Measurements from ENCODE around the gene CTNND2.

Gene CTNND2

GRCh38 chr5:11289208-11289607 is 615.0 kb downstream of the CTNND2 start:
- CTCF ChIA-PET, result no interaction called here

GRCh38 chr5:11281842-11282241 is 622.4 kb downstream of the CTNND2 start:
- TF ChIP-seq, protein P1, sequence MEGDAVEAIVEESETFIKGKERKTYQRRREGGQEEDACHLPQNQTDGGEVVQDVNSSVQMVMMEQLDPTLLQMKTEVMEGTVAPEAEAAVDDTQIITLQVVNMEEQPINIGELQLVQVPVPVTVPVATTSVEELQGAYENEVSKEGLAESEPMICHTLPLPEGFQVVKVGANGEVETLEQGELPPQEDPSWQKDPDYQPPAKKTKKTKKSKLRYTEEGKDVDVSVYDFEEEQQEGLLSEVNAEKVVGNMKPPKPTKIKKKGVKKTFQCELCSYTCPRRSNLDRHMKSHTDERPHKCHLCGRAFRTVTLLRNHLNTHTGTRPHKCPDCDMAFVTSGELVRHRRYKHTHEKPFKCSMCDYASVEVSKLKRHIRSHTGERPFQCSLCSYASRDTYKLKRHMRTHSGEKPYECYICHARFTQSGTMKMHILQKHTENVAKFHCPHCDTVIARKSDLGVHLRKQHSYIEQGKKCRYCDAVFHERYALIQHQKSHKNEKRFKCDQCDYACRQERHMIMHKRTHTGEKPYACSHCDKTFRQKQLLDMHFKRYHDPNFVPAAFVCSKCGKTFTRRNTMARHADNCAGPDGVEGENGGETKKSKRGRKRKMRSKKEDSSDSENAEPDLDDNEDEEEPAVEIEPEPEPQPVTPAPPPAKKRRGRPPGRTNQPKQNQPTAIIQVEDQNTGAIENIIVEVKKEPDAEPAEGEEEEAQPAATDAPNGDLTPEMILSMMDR (IDR thresholded peaks at IDR 0.05; ENCODE audit: insufficient read depth, low read length, missing control alignments), result no peak
- ChIA-PET POLR2A (no interaction called here), CTCF (no interaction called here)
- no peak for DNase-seq (ENCODE audit: low read depth, low spot score)
- H3K4me3 ChIP-seq (ENCODE audit: low read depth, low read length), result no peak overlapping the region

More at GRCh38 chr5:11289208-11289607, 615.0 kb downstream of the CTNND2 start:
- no peak overlapping the region for H3K4me3 ChIP-seq (ENCODE audit: low read depth, low read length)
- POLR2A ChIA-PET, result no interaction called here
- TF ChIP-seq, protein P1 (IDR thresholded peaks at IDR 0.05; ENCODE audit: insufficient read depth, low read length, missing control alignments), result no peak
- no peak for DNase-seq (ENCODE audit: low read depth, low spot score)

- TF ChIP-seq, protein P1 (IDR thresholded peaks at IDR 0.05; ENCODE audit: insufficient read depth, low read length, missing control alignments), result no peak
- POLR2A ChIA-PET, result no interaction called here
- DNase-seq (ENCODE audit: low read depth, low spot score), result no peak
- CTCF ChIA-PET, result interaction anchor here (1.0 to 1.1 kb wide), 2 partner anchors 8 to 11 kb away, joined by 3 to 4 read pairs; no protein-coding TSS in a partner anchor
- no peak overlapping the region for H3K4me3 ChIP-seq (ENCODE audit: low read depth, low read length)
These were observed 626.9 kb downstream of the CTNND2 start for GRCh38 chr5:11277323-11277722.

- DNase-seq (ENCODE audit: low read depth, low spot score), result no peak
- TF ChIP-seq, protein P1 (IDR thresholded peaks at IDR 0.05; ENCODE audit: insufficient read depth, low read length, missing control alignments), result no peak
- ChIA-PET CTCF (no interaction called here), POLR2A (no interaction called here)
- no peak overlapping the region for H3K4me3 ChIP-seq (ENCODE audit: low read depth, low read length)
These were observed 630.9 kb downstream of the CTNND2 start for GRCh38 chr5:11273180-11273903.

- POLR2A ChIA-PET, result no interaction called here
- CTCF ChIA-PET, result interaction anchor here (1.6 kb wide), 1 partner anchor 8 kb away, joined by 4 read pairs; no protein-coding TSS in a partner anchor
- TF ChIP-seq, protein P1 (IDR thresholded peaks at IDR 0.05; ENCODE audit: insufficient read depth, low read length, missing control alignments), result no peak
- no peak for DNase-seq (ENCODE audit: low read depth, low spot score)
- no peak overlapping the region for H3K4me3 ChIP-seq (ENCODE audit: low read depth, low read length)
These were observed 634.7 kb downstream of the CTNND2 start for GRCh38 chr5:11269515-11269914.

DNA sequence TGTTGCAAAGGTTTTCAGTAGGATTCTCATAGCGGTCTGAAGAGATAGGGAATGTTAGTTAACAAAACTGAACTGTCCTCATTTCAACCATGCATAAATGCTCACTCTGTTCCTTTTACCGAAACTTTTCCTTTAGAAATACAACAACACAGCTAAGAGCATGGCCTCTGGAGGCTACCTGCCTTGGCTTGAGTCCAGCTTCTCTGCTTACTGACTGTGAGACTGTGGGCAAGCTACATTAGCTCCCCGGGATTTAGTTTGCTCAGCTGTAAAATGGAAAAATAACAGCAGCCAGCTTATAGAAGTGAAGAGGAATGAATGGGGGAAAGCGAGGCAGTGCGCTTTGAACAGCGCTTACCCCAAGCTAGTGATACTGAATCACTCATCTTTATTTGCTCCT is 635.4 kb downstream of the CTNND2 start:
- CTCF ChIA-PET, result interaction anchor here (0.7 to 2.5 kb wide), 3 partner anchors 8 to 351 kb away, joined by 3 to 10 read pairs (median 4); no protein-coding TSS in a partner anchor
- POLR2A ChIA-PET, result no interaction called here

More for the DNA sequence above, 635.4 kb downstream of the CTNND2 start:
- TF ChIP-seq, protein P1 (IDR thresholded peaks at IDR 0.05; ENCODE audit: insufficient read depth, low read length, missing control alignments), result no peak
- no peak for DNase-seq (ENCODE audit: low read depth, low spot score)
- no peak overlapping the region for H3K4me3 ChIP-seq (ENCODE audit: low read depth, low read length)
